Tongue (tissue), 2 donors: ENCODE data around the gene USP2. TPM values are rescaled to one million over a fixed set of nuclear protein-coding genes. Genes with fewer than 3 reads are reported as not detected.

Source experiments
- DNase-seq: peaks from one replicate; pipeline ENCODE4 v3.0.0-alpha.2; 2015
- total RNA-seq: library from RNA; depleted of rRNA; stranded (reverse); fragments of >200 nt; gene quantifications from one replicate; pipeline ENCODE4 v1.2.3, GENCODE V29; 2014

The USP2 gene
- total RNA-seq, 1 donor from 2014 or later = 39.2 TPM

DNA sequence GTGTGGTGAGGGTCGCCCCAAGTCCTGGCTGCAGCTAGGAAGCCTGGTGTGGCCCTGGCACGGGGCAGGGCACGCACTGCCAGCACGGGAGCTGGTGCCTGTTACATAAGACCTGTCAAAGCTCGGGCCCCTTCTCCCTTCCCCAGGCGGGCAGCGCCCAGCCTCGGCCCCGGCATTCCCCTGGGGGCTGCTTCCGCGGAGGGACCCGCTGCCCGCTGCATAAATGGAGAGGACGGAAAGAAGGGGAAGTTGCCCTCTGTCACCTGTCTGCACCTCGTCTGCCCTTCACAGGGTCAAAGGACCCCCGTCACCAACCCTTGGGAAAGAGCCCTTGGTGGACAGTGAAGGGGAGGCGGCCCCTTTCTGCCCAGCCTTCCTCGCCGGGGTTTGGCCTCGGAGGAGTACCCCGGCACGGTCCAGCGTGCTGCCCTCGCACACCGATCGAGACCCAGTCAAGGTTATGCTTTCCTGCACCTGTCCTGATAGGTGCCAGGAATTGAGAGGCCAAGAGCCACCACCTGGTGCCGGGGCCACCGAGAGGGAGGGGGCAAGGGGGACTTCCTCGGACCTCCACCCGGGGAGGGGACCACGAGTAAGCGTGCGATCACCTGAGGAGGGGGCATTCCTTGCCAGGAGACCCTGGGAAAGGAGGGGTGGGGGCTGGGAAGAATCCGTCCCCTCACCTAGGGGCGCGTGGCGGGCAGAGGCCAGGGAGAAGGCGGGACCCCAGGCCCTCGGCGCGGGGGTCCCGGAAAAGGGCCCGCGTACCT is 18.2 kb downstream of the USP2 start:
- no peak for DNase-seq

DNA sequence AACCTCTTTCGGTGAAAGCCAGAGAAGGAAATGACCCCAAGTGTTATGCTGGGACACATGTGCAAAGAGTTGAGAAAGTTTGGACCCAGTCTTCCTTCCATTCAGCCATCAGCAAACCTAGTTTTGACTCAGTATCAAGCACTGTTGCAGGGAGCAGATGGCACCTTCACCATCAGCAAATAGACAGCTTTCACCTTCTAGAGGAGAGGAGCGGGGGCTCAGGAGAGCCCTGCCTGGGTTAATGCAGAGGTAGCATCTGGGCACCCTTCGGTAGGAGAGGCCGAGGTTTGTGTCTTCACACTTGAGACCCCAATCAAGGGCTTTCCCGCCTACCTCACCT is 18.8 kb downstream of the USP2 start:
- no peak for DNase-seq

DNA sequence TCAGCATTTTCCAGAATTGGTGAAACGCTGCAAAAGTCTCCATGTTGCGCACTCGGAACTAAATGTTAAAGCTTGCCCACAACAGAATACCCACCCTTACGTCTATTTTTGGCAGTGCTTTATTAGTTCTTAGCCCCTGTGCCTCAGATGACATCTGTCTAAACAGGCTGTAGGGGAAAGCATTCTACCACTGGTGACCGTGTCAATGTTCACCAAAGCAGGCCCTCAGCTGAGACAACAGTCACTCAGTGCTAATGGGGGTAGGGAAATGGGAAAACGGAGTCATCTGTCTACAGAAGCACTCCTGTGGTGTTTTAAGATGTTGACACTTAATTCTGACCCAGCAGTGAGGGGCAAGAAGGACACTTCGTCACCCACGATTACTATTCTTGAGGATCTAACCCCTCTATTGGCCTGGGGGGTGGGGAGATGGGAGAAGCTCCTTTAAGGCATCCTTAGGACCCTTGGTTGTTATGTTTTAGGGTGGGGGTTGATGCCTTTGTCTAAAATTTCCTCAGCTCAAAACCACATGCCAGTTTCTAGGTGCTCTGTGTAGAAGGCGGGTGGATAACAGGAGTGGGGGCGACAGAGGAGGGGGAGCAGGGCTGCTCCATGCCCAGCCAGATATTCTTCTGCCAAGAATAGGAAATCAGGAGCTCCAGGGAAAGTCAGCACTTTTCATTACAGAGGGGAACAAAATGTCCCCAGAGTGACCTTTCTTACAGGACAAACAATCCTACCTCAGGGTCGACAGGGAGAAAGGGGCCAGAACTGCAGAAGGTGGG is 19.4 kb downstream of the USP2 start:
- DNase-seq = peak; percentile 60

DNA sequence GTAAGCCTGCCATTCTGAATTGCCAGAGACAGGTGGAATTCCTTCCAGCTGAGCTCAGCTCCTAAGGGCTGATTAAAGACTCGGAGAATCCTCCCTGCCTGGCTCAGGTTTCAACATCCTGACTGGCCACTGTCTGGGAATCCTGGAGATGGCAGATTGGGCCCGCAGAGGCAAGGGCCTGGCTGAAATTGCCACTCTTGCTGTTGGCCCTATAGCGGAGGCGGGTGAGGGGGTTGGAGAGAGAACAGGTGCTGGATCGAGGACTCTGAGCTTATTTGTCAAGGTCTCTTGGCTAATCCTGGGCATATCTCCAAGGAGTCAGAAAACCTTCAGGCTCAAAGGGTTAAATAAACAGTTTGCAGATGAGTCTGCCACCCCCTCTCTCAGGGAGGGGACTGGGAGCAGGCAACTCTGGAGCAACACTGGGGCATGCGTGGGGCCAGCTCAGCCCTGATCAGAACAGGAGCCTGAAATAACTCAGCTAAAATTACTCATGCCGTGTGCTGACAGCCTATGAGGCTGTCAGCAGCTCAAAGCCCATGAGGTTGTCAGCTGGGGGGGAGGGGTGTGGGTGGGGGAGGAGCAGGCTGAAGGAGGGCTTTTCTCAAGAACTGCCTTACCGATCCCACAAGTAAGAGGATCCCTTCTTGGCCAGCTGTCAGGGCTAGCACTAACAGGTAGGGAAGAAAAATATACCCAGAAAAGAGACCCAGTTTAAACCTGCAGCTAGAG is 20.3 kb downstream of the USP2 start:
- peak; percentile 88 for DNase-seq

DNA sequence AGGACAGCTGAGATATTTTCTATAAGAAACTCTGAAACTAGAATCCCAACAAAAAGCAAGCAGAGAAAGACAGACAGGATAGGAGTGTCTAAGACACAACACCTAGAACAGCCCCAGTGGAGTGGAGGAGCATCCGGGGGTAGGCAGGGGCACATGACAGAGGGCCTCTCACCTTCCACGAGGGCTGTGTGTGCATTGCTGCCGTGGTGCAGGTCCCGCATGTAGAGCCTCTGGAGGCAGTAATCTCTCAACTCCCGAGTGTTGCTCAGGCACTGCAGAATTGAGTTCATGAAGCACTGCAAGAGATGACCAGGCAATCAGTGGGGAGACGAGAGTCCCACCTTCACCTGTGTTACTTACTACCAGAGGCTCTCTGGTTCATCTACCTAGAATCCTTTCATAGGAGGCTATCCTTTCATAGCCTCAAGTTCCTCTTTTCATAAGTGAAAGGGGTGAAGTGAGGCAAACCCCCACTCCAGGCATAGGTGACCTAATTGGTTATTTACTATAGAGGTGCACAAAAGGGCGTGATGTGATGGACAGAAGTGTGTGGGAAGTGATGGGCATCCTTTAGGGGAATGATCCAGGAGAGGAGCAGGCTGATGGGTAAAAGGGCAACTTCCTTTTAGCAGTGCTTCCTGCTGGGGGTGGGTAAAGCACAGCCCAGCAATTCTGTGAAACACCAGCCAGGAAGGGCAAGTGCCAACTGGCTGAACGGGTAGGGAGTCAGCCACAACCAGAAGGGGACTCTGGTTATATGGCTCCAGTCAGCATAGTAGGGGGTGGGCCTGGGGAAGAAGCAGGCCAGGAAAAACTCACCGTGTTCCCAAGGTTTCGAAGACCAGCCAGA is 21.9 kb downstream of the USP2 start:
- DNase-seq = no peak

DNA sequence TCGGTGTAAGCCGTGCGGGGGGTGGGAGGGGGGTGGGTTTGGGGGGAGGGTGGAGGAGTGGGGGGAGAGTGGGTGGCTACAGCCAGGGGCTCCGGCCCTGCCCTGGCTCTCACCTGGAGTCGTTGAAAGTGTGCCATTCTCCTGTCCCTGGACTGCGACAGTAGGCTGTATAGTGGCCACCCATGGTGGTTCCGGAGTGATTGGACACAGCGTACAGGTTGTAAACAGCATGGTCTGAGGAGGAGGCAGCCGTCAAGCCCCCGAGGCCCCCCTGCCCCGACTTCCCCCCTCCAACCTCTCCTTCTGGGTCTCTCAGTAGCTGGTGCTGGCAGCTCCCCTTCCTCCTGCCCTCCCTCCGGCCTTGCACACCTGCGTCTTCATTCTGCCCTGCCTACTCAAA is 24.4 kb downstream of the USP2 start:
- DNase-seq = no peak

DNA sequence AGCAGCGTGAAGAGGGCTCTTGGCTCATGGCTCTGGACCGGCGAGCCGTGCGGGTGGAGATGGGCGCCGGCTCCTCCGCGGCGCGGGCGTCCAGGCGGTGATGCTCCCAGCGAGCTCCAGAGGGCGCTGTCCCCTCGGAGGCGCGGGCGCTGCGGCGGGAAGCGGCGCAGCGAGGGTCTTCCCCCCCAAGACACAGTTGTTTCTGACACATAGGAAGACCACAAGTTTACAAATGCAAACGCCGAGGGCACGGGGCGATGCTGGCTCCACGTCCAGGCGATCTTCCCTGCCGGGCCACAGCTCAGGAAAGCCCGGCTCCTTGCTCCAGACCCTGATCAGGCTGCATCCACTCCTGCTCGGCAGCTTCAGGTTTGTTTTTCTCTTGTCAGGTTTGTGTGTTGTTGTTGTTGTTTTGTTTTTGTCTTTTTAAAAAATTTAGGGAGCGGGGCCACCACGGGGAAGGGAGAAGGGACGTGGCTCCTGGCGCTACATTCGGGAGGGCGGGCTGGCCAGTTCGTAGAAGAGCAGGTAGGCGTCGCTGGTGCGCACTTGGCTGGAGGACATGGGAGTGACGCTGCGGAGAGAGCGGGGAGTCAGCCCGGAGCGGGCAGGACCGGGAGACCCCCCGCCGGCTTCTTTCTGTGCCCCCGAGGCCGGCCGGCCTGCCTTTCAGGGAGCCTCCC is 25.0 kb downstream of the USP2 start:
- DNase-seq = peak; percentile 93

DNA sequence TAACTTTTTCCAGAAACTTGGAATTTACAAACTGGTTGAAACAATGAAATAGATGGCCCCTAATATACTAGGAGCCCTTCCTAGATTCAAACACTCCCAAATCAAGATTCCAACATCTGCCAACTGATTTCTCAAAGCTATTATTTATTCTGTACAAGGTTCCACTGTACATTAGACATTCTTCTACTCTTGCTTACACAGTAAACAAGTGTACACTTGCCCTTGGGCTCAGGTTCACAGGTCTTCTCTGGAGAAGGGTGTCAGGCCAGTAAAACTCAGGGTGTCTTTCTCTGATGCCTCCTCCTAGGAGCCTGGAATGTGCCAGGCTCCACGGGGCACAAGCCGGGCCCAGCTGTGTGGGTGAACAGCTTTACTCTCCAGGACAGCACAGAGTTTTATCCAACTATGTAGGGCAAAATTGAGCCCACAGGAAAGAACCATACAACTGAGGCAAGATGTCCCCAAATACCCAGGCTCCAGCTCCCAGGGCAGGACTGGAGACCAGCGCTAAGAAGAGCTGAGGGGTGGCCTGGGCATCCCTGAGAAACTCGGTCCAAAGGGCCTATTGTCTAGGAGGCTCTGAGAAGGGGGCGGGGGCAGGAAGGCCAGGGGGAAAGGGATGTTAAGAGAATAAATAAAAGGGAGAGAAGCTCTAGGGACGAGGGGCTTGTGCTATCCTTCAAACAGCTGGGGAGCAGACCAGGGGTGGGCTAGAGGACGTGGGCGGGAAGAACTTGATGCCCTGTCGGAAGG is 26.2 kb downstream of the USP2 start:
- DNase-seq = no peak

DNA sequence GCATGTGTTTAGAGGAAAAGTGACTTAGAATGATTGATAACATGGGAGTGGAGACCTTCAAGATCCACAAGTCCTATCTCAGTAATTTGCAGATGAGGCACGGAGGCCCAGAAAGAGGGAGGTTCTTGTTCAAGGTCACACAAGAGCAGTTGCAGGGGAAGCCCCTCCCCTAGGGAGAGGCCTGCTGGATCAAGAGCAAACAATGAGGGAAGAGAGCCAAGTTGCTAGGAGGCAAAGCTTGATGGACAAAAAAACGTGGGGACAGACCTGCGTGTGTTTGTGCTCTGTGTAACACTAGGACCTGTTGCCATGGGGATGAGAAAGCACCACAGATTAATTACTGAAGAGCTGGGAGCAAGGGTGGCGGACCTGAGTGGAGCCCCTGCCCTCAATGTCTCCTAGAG is 28.6 kb downstream of the USP2 start:
- peak; percentile 82 for DNase-seq

DNA sequence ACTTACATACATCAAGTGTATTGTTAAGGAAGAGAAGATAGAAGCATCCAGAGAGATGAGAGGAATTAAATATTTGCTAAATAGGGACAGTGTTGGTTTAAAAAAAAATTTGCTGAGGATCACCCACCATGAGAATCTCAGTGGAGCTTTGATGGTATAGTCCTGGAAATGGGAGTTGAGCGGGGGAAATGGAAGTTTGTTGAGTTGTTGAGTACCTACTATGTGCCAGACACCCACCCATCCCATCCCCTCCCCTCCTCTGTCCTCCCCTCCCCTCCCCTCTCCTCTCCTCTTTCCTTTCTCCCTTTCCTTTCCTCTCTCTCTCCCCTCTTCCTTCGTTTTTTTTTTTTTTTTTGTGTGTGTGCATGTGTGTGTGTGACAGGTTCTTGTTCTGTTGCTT is 30.3 kb downstream of the USP2 start:
- DNase-seq = no peak

DNA sequence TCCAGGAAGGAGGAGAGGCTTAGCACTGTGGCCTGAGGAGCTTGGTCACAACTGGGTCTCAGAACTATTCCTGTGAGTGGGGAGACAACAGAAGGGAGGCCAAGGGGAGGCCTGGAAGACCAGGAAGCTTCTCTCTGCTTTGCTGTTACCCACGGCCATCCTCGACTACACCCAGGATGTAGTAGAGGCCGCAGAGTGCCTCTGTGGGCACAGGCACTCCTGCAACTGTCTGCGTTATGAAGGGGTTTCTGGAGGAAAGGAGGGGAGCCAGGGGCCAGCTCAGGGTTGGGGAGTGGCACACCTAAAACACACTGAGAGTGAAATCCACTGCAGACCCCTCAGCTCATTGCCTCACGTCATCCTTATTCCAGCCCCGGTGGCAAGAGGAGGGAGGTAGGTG is 31.2 kb downstream of the USP2 start:
- DNase-seq = no peak

DNA sequence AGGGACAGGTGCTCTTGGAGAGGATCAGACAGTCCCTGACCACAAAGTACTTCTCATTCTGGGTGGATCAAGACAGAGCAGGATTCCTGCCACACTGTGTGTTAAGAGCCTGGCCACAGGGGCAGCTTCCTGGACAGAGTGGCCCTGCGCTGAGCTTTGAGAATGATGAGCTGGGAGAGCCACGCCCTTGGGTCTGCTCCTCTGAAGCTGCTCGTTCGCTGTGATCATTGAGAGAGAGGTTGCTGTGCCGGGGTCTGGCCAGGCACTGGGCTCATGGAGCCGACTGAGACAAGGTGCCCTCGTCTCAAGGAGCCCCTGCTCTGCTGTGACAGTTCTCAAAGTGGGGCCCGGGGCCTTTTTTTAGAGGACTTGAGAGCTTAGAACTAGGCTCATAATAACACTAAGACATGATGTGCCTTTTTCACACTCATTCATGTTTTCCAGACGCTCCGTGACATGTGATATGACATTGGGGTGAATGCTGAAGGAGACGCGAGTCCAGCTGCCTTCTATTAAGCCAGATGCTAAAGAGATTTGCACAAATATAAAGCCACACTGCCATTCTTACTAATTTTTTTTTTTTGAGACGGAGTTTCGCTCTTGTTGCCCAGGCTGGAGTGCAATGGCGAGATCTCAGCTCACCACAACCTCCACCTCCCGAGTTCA is 33.4 kb downstream of the USP2 start:
- peak; percentile 73 for DNase-seq

DNA sequence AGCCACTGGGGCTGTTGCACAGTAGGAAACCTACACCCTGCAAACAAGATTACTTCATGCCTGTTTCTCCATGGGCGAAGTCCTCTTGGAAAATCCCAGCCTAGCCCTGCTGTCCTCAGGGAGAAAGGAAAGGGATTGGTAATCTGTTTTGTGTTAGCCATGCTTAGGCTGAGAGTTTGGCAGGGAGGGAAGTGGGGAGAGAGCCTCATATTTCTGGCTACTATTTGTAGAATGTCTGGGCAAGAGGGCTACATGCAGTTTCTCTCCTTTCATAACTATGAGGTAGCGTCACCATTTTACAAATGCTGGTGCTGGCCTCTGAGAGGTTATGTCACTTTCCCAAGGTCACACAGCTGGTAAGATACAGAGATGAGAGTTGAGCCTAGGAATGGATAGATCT is 34.2 kb downstream of the USP2 start:
- no peak for DNase-seq

DNA sequence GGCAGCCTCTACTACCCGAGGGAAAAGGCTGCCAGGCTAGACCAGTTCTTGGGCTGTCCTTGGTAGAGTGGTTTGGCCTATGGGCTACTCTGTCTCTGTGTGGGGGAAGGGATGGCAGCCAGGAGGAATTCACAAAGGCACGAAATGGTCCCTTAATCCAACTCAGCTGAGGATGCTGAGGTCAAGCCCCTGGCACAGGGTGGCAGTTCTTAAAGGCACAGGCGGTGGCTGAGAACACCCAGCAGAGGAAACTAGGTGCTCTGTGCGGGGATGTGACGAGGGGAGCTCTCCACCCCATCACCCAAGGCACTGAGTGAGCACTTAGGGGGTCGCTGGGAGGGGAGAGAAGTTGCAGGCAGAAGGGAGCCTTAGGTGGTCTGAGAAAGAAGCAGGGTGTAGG is 34.9 kb downstream of the USP2 start, which contains the start of gene MFRP:
Gene MFRP (minus strand): TSS at position 101 of the 400 bp plus-strand sequence. CDS start 192 bp downstream, outside the sequence.
- DNase-seq = no peak

DNA sequence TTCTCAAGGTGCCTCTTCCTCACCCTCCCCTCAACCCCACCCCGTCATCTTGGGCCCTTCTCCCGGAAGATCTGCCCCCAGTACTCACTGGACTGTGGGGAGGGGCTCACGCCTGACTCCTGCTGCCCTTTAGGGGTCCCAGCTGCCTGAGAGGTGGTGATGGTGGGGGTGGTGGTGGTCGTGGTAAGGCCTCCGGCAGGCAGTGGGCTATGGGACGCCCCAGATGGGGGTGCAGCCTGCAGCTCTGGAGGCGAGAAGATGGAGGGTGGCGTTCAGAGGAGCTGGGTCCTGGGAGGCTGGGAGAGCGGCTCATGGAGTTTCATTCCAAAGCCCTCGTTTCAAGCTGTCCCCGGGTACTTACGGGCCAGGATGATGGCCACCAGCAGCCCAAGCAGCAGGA is 35.8 kb downstream of the USP2 start:
- DNase-seq = no peak

DNA sequence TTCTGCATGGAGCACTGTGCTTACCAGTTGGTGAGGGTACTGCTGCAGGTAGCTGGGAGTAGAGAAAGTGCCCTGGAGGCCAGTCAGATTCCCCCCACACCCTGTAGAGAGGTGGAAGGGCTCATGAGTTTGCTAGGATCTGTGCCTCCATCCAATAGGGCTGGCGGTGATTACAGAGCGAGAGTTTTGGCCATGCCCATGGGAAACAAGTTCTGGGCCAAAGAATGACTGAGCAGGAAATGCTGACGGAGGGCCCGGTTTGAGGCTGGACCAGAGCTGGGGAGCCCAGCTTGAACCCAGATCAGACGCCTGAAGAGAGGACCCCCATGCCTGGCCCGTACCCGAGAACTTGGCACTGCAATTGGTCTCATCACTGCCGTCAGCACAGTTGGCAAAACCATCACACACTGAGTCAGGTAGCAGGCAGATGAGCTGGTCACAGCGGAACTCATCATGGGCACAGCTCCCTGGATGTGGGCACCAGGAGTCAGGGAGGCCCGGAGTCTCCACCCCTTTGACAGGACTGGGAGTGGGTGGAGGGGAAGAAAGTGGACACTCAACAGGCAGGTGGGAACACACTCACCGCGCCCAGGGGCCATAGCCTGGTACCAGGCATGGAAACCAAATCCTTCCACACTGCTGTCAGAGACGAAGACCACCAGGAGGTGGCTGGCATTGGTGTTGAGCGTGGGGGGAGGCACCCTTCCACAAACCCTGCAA is 37.0 kb downstream of the USP2 start:
- DNase-seq = no peak

DNA sequence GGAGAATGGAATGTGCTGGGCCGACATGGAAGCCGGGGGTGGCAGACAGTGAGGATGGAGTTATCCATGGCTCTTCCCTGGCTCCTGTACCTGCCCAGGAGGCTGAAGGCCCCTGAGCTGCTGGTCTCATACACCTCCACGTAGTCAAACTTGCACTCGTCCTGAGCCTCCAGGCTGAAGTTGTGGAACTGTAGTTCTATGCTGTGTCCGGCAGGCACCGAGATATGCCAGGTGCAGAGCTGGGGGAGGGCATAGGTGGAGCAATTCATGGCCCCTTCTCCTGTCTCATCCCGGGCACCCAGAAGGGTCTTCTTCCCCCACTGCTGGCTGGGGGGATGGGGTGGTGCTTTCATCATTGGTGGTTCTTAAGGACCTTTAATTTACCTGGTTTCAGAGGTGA is 37.8 kb downstream of the USP2 start:
- no peak for DNase-seq

DNA sequence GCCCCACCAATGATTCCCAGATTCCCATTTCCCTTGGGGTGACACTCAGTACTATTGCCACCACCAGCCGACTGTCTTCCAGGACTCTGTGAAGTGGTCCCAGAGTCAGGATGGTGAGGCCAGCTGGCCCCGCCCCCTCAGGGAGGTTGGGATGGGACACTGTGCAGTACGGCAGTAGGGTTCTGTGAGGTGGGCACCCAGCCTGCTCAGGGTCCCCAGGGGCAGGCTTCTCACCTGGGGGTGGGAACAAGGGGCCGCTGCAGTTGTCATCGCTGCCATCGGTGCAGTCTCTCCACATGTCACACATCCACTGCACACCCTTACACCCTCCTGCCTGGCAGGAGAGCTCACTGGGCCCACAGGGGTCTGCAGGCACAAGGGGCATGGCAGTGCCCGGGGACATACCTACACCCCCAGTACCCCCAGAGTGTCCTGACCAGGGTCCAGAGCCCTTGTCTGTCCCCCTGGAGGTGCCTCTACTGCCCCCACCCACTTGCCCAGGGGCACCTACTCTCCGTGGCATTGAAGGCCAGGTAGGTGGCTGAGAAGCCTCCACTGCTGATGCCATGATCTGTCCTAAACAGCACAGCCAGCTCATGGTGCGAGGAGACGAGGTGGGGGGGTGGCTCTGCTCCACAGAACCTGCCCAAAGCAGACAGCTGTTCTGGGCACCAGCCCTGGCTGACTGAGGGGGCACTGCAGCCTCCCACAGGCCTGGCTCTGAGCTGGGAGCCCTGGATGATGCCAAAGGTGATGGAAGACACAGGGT is 38.9 kb downstream of the USP2 start:
- no peak for DNase-seq

DNA sequence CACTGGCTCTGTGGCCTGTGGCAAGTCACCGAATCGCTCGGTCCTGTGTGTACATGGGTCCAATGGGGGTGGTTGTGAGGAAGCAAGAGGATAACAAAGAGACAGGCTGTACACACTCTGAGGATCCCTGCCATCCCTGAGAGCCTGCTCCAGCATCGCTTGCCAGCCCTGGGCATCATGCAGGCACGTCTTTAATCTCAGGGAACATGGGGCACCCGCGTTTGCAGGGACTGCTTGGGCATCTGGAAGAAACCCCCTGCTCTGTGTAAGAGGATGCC is 39.5 kb downstream of the USP2 start:
- no peak for DNase-seq
